OCI-LY1 (cell line): Measurements from ENCODE around the gene SSUH2.

Experiments used
- EZH2 ChIP-seq: fragments of 200-600 bp; sonication (generic), shearing (Covaris generic); IDR thresholded peaks from 2 replicates; pipeline ENCODE4 v1.8.0; 2017; ENCODE audit warnings: borderline replicate concordance, mixed run types, mild to moderate bottlenecking, antibody characterized with exemption, low read length, moderate library complexity, mixed read lengths
- TF ChIP-seq, protein P1 (sequence below): fragments of 200-600 bp; sonication (generic), shearing (Covaris generic); IDR thresholded peaks from 2 replicates; pipeline ENCODE4 v1.5.1; 2017; ENCODE audit warnings: mild to moderate bottlenecking, antibody characterized with exemption, low read length, moderate library complexity, mixed read lengths

DNA sequence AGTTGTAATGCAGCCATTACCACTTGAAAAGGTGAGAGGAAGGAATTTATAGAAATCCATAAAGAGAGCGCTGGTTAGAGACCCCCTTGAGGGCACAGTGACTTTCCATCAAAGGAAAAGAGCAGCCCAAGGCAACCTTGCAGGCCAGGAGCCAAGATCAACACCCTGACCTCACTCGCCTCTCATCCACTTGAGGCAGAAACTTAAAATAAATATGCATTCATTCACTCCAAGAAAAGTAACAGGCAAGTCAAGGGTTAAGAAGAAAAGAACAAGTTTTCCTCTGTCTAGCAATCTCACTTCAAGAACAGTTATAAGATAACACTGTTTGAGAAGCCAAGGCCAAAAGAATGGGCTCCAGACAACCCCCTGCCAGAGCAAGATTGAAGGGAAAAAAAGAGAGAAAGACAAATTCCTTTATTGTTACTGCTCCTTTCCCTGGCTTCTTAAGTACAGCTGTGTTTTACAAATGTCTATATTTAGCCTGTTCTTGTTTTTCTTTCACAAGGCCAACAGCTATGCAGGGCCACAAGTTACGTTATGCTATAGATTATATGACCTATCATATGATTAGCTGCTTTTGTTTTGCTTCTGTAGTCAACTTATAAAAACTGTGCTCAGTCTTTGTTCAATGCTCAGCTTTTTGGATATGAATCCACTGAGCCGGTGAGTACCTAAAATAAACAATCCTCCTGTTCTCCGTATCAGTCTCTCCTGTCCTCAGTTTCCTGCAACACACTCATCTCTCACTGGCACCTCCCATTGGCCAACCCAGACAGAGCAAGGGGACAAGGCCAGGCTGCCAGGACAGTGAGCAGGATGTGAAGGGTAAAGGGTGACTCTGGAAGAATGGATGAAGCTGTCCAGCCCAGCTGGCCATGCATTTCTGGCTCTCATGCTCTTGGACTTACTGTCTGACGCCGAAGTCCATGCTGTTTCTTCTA lies 15.8 kb upstream of the SSUH2 start:
- TF ChIP-seq, protein P1, sequence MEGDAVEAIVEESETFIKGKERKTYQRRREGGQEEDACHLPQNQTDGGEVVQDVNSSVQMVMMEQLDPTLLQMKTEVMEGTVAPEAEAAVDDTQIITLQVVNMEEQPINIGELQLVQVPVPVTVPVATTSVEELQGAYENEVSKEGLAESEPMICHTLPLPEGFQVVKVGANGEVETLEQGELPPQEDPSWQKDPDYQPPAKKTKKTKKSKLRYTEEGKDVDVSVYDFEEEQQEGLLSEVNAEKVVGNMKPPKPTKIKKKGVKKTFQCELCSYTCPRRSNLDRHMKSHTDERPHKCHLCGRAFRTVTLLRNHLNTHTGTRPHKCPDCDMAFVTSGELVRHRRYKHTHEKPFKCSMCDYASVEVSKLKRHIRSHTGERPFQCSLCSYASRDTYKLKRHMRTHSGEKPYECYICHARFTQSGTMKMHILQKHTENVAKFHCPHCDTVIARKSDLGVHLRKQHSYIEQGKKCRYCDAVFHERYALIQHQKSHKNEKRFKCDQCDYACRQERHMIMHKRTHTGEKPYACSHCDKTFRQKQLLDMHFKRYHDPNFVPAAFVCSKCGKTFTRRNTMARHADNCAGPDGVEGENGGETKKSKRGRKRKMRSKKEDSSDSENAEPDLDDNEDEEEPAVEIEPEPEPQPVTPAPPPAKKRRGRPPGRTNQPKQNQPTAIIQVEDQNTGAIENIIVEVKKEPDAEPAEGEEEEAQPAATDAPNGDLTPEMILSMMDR = no peak
- TF ChIP-seq EZH2 = no peak
